ENCODE measurements around the gene CWC15. TPM values are rescaled to one million over a fixed set of nuclear protein-coding genes. Genes with fewer than 3 reads are reported as not detected.

The CWC15 gene
- total RNA-seq, 1 experiment from 2014 or later = 32.9 TPM

GRCh38 chr11:94972700-94973098 lies 657 bp downstream of the CWC15 start:
- Histone ChIP-seq H3K4me1 (replicated peaks) (no peaks in the 10 kb centered on the region), H3K4me3 (peak overlapping the region; percentile 57), H3K27ac (no peak overlapping the region), H3K9me3 (replicated peaks) (no peaks in the 10 kb centered on the region), H3K27me3 (replicated peaks) (no peaks in the 10 kb centered on the region), H3K36me3 (peaks cover 33% of the 10 kb centered on the region)
- DNase-seq (ENCODE audit: low read depth in 1 of 2, low spot score in 2 of 2) = no peak

- H3K27me3 ChIP-seq (replicated peaks) = no peaks in the 10 kb centered on the region
- DNase-seq (ENCODE audit: low read depth in 1 of 2, low spot score in 2 of 2) = no peak
- H3K4me1 ChIP-seq (replicated peaks) = no peaks in the 10 kb centered on the region
- H3K27ac ChIP-seq = no peak overlapping the region
- no peaks in the 10 kb centered on the region for H3K9me3 ChIP-seq (replicated peaks)
- no peak overlapping the region for H3K4me3 ChIP-seq
- peaks cover 55% of the 10 kb centered on the region for H3K36me3 ChIP-seq
Measured at GRCh38 chr11:94968334-94968958, 4.9 kb downstream of the CWC15 start.

- no peak overlapping the region for H3K4me3 ChIP-seq
- no peak for DNase-seq (ENCODE audit: low read depth in 1 of 2, low spot score in 2 of 2)
- H3K36me3 ChIP-seq = peaks cover 40% of the 10 kb centered on the region
- H3K9me3 ChIP-seq (replicated peaks) = no peaks in the 10 kb centered on the region
- no peaks in the 10 kb centered on the region for H3K4me1 ChIP-seq (replicated peaks)
- no peaks in the 10 kb centered on the region for H3K27me3 ChIP-seq (replicated peaks)
- H3K27ac ChIP-seq = no peak overlapping the region
Measured at GRCh38 chr11:94964934-94965333, 8.4 kb downstream of the CWC15 start.

GRCh38 chr11:94961255-94961654 lies 12.1 kb downstream of the CWC15 start:
- Histone ChIP-seq H3K36me3 (peaks cover 16% of the 10 kb centered on the region), H3K4me3 (no peak overlapping the region), H3K4me1 (replicated peaks) (no peaks in the 10 kb centered on the region), H3K27ac (no peak overlapping the region), H3K27me3 (replicated peaks) (no peaks in the 10 kb centered on the region), H3K9me3 (replicated peaks) (no peaks in the 10 kb centered on the region)
- no peak for DNase-seq (ENCODE audit: low read depth in 1 of 2, low spot score in 2 of 2)

- DNase-seq (ENCODE audit: low read depth in 1 of 2, low spot score in 2 of 2) = no peak
- no peak overlapping the region for H3K4me3 ChIP-seq
- no peaks in the 10 kb centered on the region for H3K27me3 ChIP-seq (replicated peaks)
- no peaks in the 10 kb centered on the region for H3K9me3 ChIP-seq (replicated peaks)
- no peak overlapping the region for H3K27ac ChIP-seq
- H3K4me1 ChIP-seq (replicated peaks) = no peaks in the 10 kb centered on the region
- H3K36me3 ChIP-seq = peaks cover 10% of the 10 kb centered on the region
Measured at GRCh38 chr11:94960488-94960887, 12.9 kb downstream of the CWC15 start.

GRCh38 chr11:94959179-94959578 lies 14.2 kb downstream of the CWC15 start:
- H3K27me3 ChIP-seq (replicated peaks) = no peaks in the 10 kb centered on the region
- H3K4me3 ChIP-seq = no peak overlapping the region
- no peak overlapping the region for H3K27ac ChIP-seq
- DNase-seq (ENCODE audit: low read depth in 1 of 2, low spot score in 2 of 2) = no peak
- H3K36me3 ChIP-seq = peaks cover 4% of the 10 kb centered on the region
- H3K4me1 ChIP-seq (replicated peaks) = no peaks in the 10 kb centered on the region
- no peaks in the 10 kb centered on the region for H3K9me3 ChIP-seq (replicated peaks)

- Histone ChIP-seq H3K36me3 (no peaks in the 10 kb centered on the region; the same call in 1 of the 2 replicates), H3K27ac (no peak overlapping the region), H3K9me3 (replicated peaks) (no peaks in the 10 kb centered on the region), H3K4me3 (no peak overlapping the region), H3K4me1 (replicated peaks) (no peaks in the 10 kb centered on the region), H3K27me3 (replicated peaks) (no peaks in the 10 kb centered on the region)
- no peak for DNase-seq (ENCODE audit: low read depth in 1 of 2, low spot score in 2 of 2)
Measured at GRCh38 chr11:94958121-94958696, 15.1 kb downstream of the CWC15 start.

GRCh38 chr11:94956963-94957362 lies 16.4 kb downstream of the CWC15 start:
- Histone ChIP-seq H3K4me1 (replicated peaks) (no peaks in the 10 kb centered on the region), H3K36me3 (no peaks in the 10 kb centered on the region; the same call in 1 of the 2 replicates), H3K4me3 (no peak overlapping the region), H3K27ac (no peak overlapping the region), H3K9me3 (replicated peaks) (no peaks in the 10 kb centered on the region), H3K27me3 (replicated peaks) (no peaks in the 10 kb centered on the region)
- DNase-seq (ENCODE audit: low read depth in 1 of 2, low spot score in 2 of 2) = no peak

GRCh38 chr11:94954753-94955152 lies 18.6 kb downstream of the CWC15 start:
- Histone ChIP-seq H3K9me3 (replicated peaks) (no peaks in the 10 kb centered on the region), H3K27ac (no peak overlapping the region), H3K4me3 (no peak overlapping the region), H3K4me1 (replicated peaks) (no peaks in the 10 kb centered on the region), H3K36me3 (no peaks in the 10 kb centered on the region), H3K27me3 (replicated peaks) (no peaks in the 10 kb centered on the region)
- no peak for DNase-seq (ENCODE audit: low read depth in 1 of 2, low spot score in 2 of 2)

GRCh38 chr11:94948070-94948617 lies 25.2 kb downstream of the CWC15 start:
- Histone ChIP-seq H3K36me3 (no peaks in the 10 kb centered on the region), H3K4me3 (no peak overlapping the region), H3K27me3 (replicated peaks) (no peaks in the 10 kb centered on the region), H3K4me1 (replicated peaks) (no peaks in the 10 kb centered on the region), H3K9me3 (replicated peaks) (no peaks in the 10 kb centered on the region), H3K27ac (no peak overlapping the region)
- peak in 1 of 2 experiments; percentile 21 for DNase-seq (ENCODE audit: low read depth in 1 of 2, low spot score in 2 of 2)

GRCh38 chr11:94946812-94947211 lies 26.5 kb downstream of the CWC15 start:
- no peaks in the 10 kb centered on the region for H3K4me1 ChIP-seq (replicated peaks)
- H3K27ac ChIP-seq = no peak overlapping the region
- H3K9me3 ChIP-seq (replicated peaks) = no peaks in the 10 kb centered on the region
- no peaks in the 10 kb centered on the region for H3K36me3 ChIP-seq
- DNase-seq (ENCODE audit: low read depth in 1 of 2, low spot score in 2 of 2) = no peak
- no peaks in the 10 kb centered on the region for H3K27me3 ChIP-seq (replicated peaks)
- H3K4me3 ChIP-seq = no peak overlapping the region

GRCh38 chr11:94941131-94941530 lies 32.2 kb downstream of the CWC15 start:
- H3K27ac ChIP-seq = no peak overlapping the region
- H3K9me3 ChIP-seq (replicated peaks) = no peaks in the 10 kb centered on the region
- no peak overlapping the region for H3K4me3 ChIP-seq
- no peak for DNase-seq (ENCODE audit: low read depth in 1 of 2, low spot score in 2 of 2)
- peaks cover 7% of the 10 kb centered on the region; the same call in 1 of the 2 replicates for H3K4me1 ChIP-seq (replicated peaks)
- no peaks in the 10 kb centered on the region for H3K36me3 ChIP-seq
- no peaks in the 10 kb centered on the region for H3K27me3 ChIP-seq (replicated peaks)

GRCh38 chr11:94939346-94939745 lies 34.0 kb downstream of the CWC15 start:
- Histone ChIP-seq H3K9me3 (replicated peaks) (no peaks in the 10 kb centered on the region), H3K27me3 (replicated peaks) (no peaks in the 10 kb centered on the region), H3K27ac (no peak overlapping the region), H3K36me3 (no peaks in the 10 kb centered on the region), H3K4me3 (no peak overlapping the region), H3K4me1 (replicated peaks) (peaks cover 7% of the 10 kb centered on the region; the same call in 1 of the 2 replicates)
- no peak for DNase-seq (ENCODE audit: low read depth in 1 of 2, low spot score in 2 of 2)

Data from SJSA1 (cell line).